Muscle layer of colon (tissue), 2 donors: ENCODE measurements around the gene FDXR.

Source experiments
- H3K27ac ChIP-seq: one replicate; pipeline ENCODE4 v1.7.0; 2013; ENCODE audit warnings: low read depth, mild to moderate bottlenecking, low read length, moderate library complexity
- H3K27me3 ChIP-seq, 2 donors: one replicate each; pipeline ENCODE4 v1.7.0; 2013; ENCODE audit warnings: low read length in 2 of 2, mild to moderate bottlenecking in 2 of 2; ENCODE audit not compliant: insufficient read depth in 2 of 2, control insufficient read depth in 1 of 2
- H3K36me3 ChIP-seq: one replicate; pipeline ENCODE4 v1.7.0; 2013; ENCODE audit warnings: mild to moderate bottlenecking, low read length; ENCODE audit not compliant: insufficient read depth
- H3K4me1 ChIP-seq: one replicate; pipeline ENCODE4 v1.7.0; 2013; ENCODE audit warnings: mild to moderate bottlenecking, low read length; ENCODE audit not compliant: insufficient read depth
- H3K4me3 ChIP-seq, 2 donors: one replicate each; pipeline ENCODE4 v1.7.0; 2013; ENCODE audit warnings: low read length in 2 of 2, low read depth in 1 of 2, mild to moderate bottlenecking in 1 of 2, moderate library complexity in 1 of 2
- H3K9ac ChIP-seq: one replicate; pipeline ENCODE4 v1.7.0; 2013; ENCODE audit warnings: low read length
- H3K9me3 ChIP-seq: one replicate; pipeline ENCODE4 v1.7.0; 2013; ENCODE audit warnings: mild to moderate bottlenecking, low read length
- donor health status: abdominal sarcoma.
- donor health status: Adenocarcinoma of cecum.

Gene FDXR

DNA sequence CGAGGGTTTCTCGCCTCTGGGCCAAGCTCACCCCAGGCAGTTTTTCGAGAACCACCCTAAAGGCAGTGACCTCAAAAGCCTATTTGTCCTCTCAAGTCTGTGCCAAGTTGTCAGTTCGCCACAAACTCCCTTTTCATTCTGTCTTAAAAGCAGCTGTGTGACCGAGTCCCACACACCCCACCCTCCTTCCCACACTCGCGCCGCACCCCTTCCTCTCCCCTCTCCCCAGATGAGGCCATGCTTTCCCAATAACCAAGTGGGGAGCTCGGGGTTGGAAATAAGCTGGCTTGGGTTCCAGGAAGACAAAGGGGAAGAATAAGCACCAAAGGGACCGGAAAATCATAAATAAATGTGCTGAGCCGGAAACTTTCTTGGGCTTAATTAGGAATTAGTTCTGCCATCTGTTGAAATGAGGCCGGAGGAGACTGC is 49.8 kb downstream of the FDXR start:
- no peaks in the 10 kb centered on the region for H3K9me3 ChIP-seq
- H3K9ac ChIP-seq = no peak overlapping the region
- no peaks in the 10 kb centered on the region for H3K4me1 ChIP-seq
- no peak overlapping the region for H3K4me3 ChIP-seq
- no peaks in the 10 kb centered on the region for H3K36me3 ChIP-seq
- no peaks in the 10 kb centered on the region for H3K27me3 ChIP-seq
- H3K27ac ChIP-seq = no peak overlapping the region

DNA sequence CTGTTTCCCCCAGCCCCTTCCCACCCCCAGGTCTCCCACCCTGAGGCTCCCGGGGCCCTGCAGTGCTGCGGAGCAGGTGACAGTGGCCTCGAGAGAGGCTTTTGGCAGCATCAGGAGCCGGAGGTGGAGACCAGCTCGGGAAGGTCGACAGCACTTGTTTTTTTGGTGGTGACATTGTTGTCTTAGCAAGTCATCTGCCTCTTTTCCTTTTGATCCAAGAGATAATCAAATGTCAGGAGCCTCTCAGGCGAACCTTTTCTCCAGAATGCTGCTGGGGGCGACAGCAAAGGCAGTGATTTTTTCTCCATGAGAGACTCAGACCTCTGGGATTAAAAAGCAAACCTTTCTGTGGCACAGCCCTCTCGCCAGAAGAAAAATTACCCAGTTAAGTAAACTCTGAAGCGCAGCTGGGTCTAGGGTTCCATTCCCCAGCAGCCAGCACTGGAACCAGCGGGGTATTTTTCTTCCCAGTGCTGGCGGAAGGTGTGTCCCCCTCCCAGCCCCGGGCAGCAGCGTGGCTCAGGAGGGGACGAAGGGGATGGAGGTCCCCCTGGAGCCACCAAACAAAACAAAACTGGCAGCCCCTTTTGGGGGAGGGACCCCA is 50.4 kb downstream of the FDXR start:
- H3K4me3 ChIP-seq = no peak overlapping the region
- H3K9ac ChIP-seq = no peak overlapping the region
- no peaks in the 10 kb centered on the region for H3K4me1 ChIP-seq
- no peaks in the 10 kb centered on the region for H3K36me3 ChIP-seq
- H3K27me3 ChIP-seq = no peaks in the 10 kb centered on the region
- H3K9me3 ChIP-seq = no peaks in the 10 kb centered on the region
- no peak overlapping the region for H3K27ac ChIP-seq

DNA sequence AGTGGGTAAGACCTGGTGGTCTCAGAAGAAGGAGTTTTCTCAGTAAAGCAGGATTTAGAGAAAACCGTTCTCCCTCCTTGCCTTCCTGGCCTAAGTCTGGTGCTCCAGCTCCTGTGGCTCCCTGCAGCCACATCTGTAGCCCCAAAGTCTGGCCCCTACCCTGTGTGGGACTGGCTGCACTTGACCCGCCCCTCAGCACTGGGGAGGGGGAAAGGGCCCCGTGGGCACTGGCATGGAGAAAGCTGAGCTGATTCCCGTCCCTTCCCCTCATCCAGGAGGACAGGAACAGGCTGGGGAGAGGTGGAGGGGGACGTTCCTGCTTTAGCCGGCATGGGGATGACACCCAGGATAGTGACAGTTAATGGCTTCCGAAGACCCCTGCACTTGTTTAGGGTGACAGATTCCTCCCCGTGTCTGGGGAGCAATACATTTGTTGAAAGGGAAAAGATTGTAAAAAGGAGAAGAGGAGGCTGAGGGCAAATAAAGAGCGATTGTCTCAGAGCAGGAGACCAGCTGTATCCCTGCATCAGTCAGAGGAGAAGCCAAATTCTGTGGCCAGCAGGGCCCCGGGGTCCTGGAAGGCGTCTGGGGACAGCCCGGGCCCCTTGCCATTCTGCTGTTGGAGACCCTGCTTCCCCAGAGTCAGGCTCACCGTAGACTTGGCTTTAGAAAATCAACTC is 51.0 kb downstream of the FDXR start:
- no peak overlapping the region for H3K27ac ChIP-seq
- H3K4me1 ChIP-seq = no peaks in the 10 kb centered on the region
- H3K9ac ChIP-seq = no peak overlapping the region
- no peaks in the 10 kb centered on the region for H3K36me3 ChIP-seq
- H3K27me3 ChIP-seq = no peaks in the 10 kb centered on the region
- H3K9me3 ChIP-seq = no peaks in the 10 kb centered on the region
- H3K4me3 ChIP-seq = no peak overlapping the region

DNA sequence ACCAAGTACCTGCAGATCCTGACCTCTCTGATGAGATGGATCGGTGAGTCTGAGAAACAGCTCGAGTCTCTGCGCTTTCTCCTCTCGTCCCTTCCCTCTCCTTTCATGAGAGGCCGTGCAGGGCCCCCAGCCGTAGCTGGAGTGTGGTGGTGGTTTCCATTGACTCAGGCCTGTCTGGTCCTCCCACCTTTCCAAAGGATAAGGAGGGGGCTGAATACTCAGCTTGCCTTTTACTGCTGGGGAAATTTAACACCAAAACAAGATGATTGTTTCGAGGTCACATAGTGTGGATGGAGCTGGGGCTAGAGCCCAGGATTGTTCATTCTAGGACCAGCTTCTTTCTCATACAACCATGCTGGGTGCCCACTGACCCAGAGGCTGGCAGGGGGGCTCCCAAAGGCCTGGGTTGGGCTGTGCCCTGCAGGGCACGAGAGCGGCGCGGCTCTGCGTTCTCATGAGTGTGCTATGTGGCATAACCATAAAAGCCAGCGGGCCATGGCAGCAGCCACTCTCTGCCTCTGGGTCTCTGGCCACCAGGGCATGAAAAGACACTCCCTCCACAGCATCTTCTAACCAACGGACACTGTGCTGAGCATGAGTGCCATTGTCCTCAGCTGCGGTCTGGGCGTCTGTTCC is 52.9 kb downstream of the FDXR start:
- no peak overlapping the region for H3K4me3 ChIP-seq
- no peak overlapping the region for H3K9ac ChIP-seq
- H3K27ac ChIP-seq = no peak overlapping the region
- no peaks in the 10 kb centered on the region for H3K4me1 ChIP-seq
- no peaks in the 10 kb centered on the region for H3K9me3 ChIP-seq
- no peaks in the 10 kb centered on the region for H3K36me3 ChIP-seq
- H3K27me3 ChIP-seq = no peaks in the 10 kb centered on the region

DNA sequence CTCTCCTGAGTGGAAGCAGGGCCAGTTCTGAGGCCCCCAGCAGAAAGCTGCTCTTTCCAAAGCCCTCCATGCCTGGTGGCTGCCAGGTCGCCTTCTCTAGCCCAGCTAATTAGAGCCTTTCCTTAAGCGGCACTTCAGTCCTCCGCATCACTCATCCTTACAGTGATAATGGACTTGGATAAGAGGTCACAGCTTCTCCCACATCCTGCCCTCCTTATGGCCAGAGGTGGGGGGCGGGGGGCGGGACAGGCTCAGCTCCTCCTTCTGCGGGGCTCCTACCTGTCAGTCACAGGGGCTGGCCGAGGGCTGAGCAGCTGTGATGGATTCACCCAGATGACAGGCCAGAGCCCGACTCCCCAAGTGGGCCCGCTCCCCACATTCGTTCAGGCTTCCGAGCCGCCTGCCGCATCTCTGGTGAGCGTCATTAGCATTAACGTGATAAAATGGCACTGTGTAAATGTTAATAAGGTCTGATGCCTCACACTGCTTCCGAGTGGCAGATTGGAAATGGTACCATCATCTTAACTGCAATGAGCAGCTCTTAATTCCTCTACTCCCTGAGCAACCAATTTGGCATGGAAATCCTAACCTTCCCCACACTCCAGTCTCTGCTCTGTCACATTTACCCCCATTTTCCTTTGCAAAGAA is 54.4 kb downstream of the FDXR start:
- Histone ChIP-seq H3K4me1 (no peaks in the 10 kb centered on the region), H3K4me3 (no peak overlapping the region), H3K36me3 (no peaks in the 10 kb centered on the region), H3K27ac (no peak overlapping the region), H3K9ac (no peak overlapping the region), H3K27me3 (no peaks in the 10 kb centered on the region), H3K9me3 (no peaks in the 10 kb centered on the region)

DNA sequence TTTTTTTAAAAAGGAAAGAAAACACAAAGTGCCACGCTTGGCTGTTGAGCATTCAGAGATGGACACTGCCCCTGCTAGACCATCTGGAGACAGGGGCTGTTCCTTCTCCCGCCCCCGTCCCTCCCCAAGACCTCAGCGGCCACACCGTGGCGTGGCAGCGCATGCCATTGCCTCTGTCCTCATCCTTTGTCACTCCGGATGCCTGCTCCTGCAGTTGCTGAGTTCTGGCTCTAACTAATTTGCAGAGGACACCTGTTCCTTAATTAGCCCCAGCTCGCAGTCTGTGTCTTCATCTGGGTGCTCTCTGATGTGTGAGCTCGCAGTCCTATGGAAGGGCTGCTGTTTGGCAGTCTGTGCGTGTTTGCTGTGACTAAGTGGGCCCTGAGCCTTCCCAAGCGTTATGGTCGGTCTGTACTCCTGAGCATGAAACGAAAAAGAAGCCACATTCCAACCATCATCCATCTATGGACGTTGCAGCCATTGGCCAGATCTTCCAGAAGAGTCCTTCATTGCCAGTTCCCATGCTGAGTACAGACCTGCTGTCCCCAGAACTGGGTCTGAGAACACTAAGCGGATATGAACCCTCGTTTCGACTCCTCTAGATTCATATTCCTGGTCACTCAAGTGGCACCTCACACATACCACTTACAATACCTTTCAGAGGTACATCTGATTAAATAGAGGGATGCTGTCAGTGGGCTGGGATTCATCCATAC is 55.7 kb downstream of the FDXR start:
- H3K36me3 ChIP-seq = no peaks in the 10 kb centered on the region
- no peak overlapping the region for H3K9ac ChIP-seq
- peaks cover 4% of the 10 kb centered on the region for H3K4me1 ChIP-seq
- H3K4me3 ChIP-seq = no peak overlapping the region
- H3K27me3 ChIP-seq = no peaks in the 10 kb centered on the region
- H3K9me3 ChIP-seq = no peaks in the 10 kb centered on the region
- H3K27ac ChIP-seq = no peak overlapping the region

DNA sequence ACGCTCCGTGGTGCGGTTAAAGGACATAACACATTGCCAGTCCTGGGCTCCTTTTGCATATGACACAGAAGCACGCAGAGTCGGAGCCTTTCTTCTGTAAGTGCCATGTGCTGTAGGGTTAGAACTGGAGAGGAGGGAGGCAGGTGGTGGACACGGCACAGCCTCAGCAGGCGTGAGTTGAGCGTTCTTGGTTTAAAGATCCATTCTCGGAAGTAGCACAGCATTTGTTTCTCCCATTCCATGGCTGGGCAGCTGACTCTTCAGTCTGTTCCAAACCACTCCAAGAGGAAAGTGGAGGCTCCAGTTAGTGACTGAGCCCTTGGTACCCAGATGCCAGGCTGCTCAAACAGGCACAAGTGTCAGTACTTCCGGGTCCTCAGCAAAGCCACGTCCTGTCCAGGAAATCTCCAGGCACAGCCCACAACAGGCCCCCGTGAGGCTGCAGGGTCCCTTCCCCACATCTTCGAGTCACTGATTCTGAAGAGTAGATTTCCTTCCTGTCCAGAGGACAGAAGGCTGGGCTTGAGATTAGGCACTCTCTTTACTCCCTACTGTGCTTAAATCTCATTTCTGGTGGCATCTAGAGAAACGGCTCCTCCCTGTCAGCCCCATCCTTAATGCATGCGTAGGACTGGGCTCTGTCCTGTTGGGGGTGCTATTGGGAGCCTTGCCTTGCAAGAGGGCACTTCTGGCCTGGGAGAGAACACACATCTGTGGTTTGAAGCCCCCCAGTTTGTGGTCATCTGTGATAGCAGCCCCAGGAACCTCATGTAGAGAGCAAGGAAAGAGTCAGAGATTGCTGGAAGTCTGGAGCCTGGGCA is 57.0 kb downstream of the FDXR start:
- Histone ChIP-seq H3K27ac (no peak overlapping the region), H3K36me3 (no peaks in the 10 kb centered on the region), H3K27me3 (no peaks in the 10 kb centered on the region)

DNA sequence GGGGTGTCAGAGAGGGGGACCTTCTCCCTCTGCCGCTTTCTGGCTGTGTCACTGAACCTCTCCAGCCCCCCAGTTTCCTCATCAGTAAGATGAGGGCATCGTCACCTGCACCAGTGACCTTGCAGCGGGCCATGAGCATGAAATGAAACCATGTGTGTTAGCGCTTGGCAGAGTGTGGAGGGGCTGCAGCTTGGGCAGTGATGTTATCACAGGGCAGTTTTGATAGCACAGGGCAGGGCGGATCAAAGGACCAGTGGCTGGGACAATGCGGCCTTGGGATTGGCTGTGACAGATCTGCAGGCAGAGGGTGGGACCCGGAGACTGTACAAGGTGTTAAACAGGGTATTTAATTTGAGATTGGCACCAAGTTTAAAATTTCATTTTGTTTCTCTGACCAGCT is 57.7 kb downstream of the FDXR start:
- Histone ChIP-seq H3K4me1 (peaks cover 6% of the 10 kb centered on the region), H3K36me3 (no peaks in the 10 kb centered on the region), H3K27ac (no peak overlapping the region), H3K27me3 (no peaks in the 10 kb centered on the region), H3K9me3 (no peaks in the 10 kb centered on the region), H3K4me3 (no peak overlapping the region), H3K9ac (no peak overlapping the region)

More for the DNA sequence above, 57.0 kb downstream of the FDXR start:
- no peak overlapping the region for H3K4me3 ChIP-seq
- H3K9ac ChIP-seq = no peak overlapping the region
- H3K9me3 ChIP-seq = no peaks in the 10 kb centered on the region
- H3K4me1 ChIP-seq = peaks cover 6% of the 10 kb centered on the region

DNA sequence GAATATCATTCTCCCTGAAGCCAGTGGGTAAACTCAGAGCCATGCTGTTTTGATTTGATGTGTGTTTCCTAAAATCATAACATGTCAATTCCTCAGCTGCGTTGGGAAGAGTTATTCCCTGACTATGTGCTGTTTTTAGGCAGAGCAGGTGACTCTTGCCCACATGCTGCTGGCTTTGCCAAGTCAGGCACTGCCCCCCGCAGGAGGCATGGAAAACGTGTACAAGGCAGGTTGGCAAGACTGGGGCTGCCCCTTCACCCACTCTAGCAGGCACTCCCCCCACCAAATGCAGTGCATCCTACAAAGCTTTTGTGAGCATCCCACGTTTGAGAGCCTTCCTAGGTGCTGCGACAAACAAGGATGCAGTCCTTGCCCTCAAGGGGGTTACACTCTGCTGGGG is 58.3 kb downstream of the FDXR start:
- Histone ChIP-seq H3K9ac (no peak overlapping the region), H3K27ac (no peak overlapping the region), H3K9me3 (no peaks in the 10 kb centered on the region), H3K36me3 (no peaks in the 10 kb centered on the region), H3K4me3 (no peak overlapping the region), H3K27me3 (no peaks in the 10 kb centered on the region), H3K4me1 (peaks cover 6% of the 10 kb centered on the region)
